LNCAP (cell line): ENCODE data around the gene IL24.

Source experiments
- TF ChIP-seq, protein P1 (sequence below): fragments of 450-650 bp; IDR thresholded peaks from 2 replicates; pipeline ENCODE4 v1.5.1; 2017; ENCODE audit warnings: mild to moderate bottlenecking

Gene IL24

DNA sequence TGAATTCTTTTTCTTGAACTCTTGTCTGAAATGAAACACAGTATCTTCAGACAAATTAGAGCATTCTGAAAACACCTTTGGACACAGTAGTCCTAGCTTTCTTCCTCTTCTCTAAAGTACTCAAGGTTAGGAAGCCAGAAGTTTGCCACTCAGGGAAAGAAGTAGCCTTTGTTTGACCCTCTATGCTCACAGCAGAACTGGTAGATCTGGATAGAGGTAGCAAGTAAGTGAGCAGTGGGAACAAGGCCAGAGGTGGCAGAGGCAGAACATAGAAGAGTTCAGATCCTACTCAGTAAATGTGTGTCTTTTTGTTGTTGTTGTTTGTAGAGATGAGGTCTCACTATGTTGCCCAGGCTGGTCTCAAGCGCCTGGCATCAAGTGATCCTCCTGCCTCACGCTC is 56.4 kb downstream of the IL24 start:
- TF ChIP-seq, protein P1, sequence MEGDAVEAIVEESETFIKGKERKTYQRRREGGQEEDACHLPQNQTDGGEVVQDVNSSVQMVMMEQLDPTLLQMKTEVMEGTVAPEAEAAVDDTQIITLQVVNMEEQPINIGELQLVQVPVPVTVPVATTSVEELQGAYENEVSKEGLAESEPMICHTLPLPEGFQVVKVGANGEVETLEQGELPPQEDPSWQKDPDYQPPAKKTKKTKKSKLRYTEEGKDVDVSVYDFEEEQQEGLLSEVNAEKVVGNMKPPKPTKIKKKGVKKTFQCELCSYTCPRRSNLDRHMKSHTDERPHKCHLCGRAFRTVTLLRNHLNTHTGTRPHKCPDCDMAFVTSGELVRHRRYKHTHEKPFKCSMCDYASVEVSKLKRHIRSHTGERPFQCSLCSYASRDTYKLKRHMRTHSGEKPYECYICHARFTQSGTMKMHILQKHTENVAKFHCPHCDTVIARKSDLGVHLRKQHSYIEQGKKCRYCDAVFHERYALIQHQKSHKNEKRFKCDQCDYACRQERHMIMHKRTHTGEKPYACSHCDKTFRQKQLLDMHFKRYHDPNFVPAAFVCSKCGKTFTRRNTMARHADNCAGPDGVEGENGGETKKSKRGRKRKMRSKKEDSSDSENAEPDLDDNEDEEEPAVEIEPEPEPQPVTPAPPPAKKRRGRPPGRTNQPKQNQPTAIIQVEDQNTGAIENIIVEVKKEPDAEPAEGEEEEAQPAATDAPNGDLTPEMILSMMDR, result no peak
